ENCODE measurements around the gene GSE1. TPM values are rescaled to one million over a fixed set of nuclear protein-coding genes. Genes with fewer than 3 reads are reported as not detected.

Gene GSE1
- total RNA-seq, 1 donor: 23.1 TPM

- DNase-seq (ENCODE audit: low read depth): no peak
Observed at GRCh38 chr16:85710732-85711131, 97.6 kb downstream of the GSE1 start.

DNA sequence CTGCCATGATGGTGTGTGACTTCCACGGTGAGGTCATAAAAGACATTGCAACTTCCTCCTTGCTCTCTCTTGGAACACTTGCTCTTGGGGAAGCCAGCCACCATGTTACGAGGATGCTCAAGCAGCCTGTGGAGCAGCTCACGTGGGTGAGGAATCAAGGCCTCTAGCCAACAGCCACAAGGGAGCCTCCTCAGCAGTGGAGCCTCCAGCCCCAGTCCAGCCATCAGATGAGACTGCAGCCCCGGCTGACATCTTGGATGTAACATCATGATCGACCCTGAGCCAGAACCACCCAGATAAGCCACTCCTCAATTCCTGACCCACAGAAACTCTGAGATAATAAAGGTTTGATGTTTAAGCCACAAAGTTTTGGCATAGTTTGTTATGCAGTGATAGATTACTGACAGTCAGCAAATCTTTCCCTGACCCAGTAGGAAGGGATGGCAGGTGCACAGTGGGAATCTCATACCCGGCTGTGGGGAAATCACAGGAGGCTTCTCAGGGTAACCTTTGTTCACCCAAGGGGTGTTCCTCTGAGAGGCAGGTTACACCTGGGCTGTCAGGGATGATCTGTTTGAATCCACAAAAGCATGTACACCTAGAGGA is 99.0 kb downstream of the GSE1 start:
- DNase-seq (ENCODE audit: low read depth): no peak
- TF ChIP-seq CTCF (IDR thresholded peaks at IDR 0.05; ENCODE audit: insufficient read depth, low read length): no peak
- H3K4me3 ChIP-seq (ENCODE audit: low read depth, low read length): no peak overlapping the region

More at GRCh38 chr16:85710732-85711131, 97.6 kb downstream of the GSE1 start:
- TF ChIP-seq CTCF (IDR thresholded peaks at IDR 0.05; ENCODE audit: insufficient read depth, low read length): no peak
- H3K4me3 ChIP-seq (ENCODE audit: low read depth, low read length): no peak overlapping the region

GRCh38 chr16:85712801-85713200 is 99.7 kb downstream of the GSE1 start:
- DNase-seq (ENCODE audit: low read depth): no peak
- H3K4me3 ChIP-seq (ENCODE audit: low read depth, low read length): no peak overlapping the region
- no peak for TF ChIP-seq CTCF (IDR thresholded peaks at IDR 0.05; ENCODE audit: insufficient read depth, low read length)

DNA sequence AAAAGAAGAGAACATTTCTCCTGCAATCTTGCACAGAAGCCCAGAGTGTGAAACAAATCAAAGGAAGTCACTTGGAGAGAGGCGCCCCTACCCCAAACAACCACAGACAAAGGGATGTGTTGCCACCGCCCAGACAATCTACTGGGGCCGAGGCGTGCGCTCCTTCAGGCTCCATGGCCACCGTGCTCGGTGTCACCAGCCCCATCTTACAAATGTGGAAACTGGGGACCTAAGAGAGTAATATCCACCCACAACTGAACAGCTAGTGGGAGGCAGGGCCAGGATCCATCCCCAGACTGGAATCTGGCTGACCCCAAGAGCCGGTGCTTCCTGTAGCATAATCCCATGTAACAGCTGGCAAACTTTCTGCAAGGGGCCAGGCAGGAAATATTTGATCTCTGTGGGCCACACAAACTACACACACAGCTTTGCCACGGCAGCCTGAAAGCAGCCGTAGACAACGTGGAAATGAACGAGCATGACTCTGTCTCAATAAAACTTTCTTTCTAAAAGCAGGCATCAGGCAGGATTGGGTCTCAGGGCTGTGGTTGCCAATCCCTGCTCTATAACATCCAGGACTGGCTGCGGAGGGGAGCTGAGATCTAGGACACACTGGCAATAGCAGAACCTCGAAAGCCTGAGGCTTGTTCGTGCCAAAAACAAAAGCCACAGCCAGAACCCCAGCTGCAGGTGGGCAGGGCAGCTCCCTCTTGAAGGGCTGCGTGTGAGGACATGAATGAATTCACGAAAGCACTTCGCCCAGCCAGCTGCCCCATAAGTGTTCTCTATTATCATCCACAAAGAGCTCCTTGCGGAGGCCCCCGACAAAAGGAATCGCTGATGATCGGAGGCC is 102.3 kb downstream of the GSE1 start:
- peak; percentile 22 for DNase-seq (ENCODE audit: low read depth)
- H3K4me3 ChIP-seq (ENCODE audit: low read depth, low read length): no peak overlapping the region
- no peak for TF ChIP-seq CTCF (IDR thresholded peaks at IDR 0.05; ENCODE audit: insufficient read depth, low read length)

DNA sequence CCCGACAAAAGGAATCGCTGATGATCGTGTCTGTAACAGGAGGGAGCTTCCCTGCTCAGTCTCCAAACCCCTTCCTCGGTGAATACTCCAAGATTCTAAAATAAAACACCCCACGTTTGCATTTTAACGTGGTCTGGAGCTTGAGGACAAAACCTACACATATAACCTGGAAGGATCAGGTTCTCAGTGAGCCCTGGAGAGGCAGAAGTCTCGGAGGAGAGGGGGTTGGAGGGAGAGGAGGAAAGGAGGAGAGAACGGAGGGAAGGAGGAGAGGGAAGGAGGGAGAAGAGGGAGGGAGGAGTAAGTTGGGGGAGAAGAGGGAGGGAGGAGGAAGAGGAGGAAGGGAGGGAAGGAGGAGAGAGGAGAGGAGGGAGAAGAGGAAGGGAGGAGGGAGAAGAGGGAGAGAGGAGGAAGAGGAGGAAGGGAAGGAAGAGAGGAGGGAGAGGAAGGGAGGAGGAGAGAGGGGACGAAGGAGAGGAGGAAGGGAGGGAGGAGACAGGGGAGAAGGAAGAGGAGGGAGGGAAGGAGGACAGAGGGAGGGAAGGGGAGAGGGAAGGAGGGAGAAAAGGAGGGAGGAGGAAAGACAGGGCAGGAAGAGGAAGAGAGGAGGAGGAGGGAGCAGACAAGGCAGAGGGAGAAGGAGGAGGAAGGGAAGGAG is 103.0 kb downstream of the GSE1 start:
- no peak overlapping the region for H3K4me3 ChIP-seq (ENCODE audit: low read depth, low read length)
- no peak for DNase-seq (ENCODE audit: low read depth)
- TF ChIP-seq CTCF (IDR thresholded peaks at IDR 0.05; ENCODE audit: insufficient read depth, low read length): no peak

DNA sequence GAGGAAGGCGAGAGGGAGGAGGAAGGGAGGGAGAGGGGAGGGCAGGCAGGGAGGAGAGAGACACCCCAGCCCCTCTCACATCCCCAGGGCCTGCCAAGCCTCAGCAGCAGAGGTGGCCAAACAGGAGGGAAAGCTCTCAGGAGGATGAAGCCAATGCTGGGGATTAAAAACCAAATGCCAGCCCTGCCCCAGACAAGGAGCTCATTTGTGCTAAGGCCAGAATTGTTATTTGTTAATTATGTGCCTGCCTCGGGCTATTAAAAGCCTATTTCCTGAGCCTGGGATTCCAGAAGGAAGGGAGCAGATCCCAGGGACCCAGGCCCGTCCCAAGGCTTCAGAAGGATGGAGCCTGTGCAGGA is 103.5 kb downstream of the GSE1 start:
- no peak for DNase-seq (ENCODE audit: low read depth)
- no peak overlapping the region for H3K4me3 ChIP-seq (ENCODE audit: low read depth, low read length)
- no peak for TF ChIP-seq CTCF (IDR thresholded peaks at IDR 0.05; ENCODE audit: insufficient read depth, low read length)
